Activated CD4-positive, alpha-beta T cell treated with anti-CD3 and anti-CD28 coated beads, Interleukin-2, amount 50 U/mL, for 4 hours (primary cell): Measurements from ENCODE around the gene CDS2.
"Not testable (repeated sequence)": the region's sequence is repeated elsewhere in the genome, so short reads cannot be mapped to it uniquely, and the experiment has no call there.

Experiments used
- DNase-seq, 2 experiments: peaks; one replicate each; pipeline ENCODE4 v3.0.0-alpha.2; 2020

The CDS2 gene

GRCh38 chr20:5126512-5127203 lies at the start of gene CDS2:
Gene CDS2 (plus strand): TSS chr20:5127008. CDS start chr20:5127093, 85 bp downstream.
- peak; percentile 100 for DNase-seq

- DNase-seq: no peak
Measured at GRCh38 chr20:5077761-5078387, 48.9 kb upstream of the CDS2 start.

GRCh38 chr20:5078399-5078958 lies 48.3 kb upstream of the CDS2 start:
- DNase-seq: peak; percentile 67 to 71

GRCh38 chr20:5080384-5080877 lies 46.4 kb upstream of the CDS2 start:
- no peak for DNase-seq

GRCh38 chr20:5085380-5085779 lies 41.4 kb upstream of the CDS2 start:
- no peak for DNase-seq

- no peak for DNase-seq
Measured at GRCh38 chr20:5088688-5089087, 38.1 kb upstream of the CDS2 start.

GRCh38 chr20:5090191-5090590 lies 36.6 kb upstream of the CDS2 start:
- DNase-seq: no peak

GRCh38 chr20:5091902-5092301 lies 34.9 kb upstream of the CDS2 start:
- DNase-seq: no peak

- DNase-seq: no peak
Measured at GRCh38 chr20:5092765-5093339, 34.0 kb upstream of the CDS2 start.

- DNase-seq: no peak
Measured at GRCh38 chr20:5095454-5095853, 31.4 kb upstream of the CDS2 start.

GRCh38 chr20:5095931-5096330 lies 30.9 kb upstream of the CDS2 start:
- no peak for DNase-seq

- DNase-seq: no peak
Measured at GRCh38 chr20:5096463-5096862, 30.3 kb upstream of the CDS2 start.

GRCh38 chr20:5099009-5099408 lies 27.8 kb upstream of the CDS2 start:
- DNase-seq: not testable (repeated sequence)

GRCh38 chr20:5099909-5100308 lies 26.9 kb upstream of the CDS2 start:
- DNase-seq: not testable (repeated sequence)

- DNase-seq: peak; percentile 73 to 78
Measured at GRCh38 chr20:5100684-5101347, 26.0 kb upstream of the CDS2 start.

GRCh38 chr20:5104479-5104878 lies 22.3 kb upstream of the CDS2 start:
- DNase-seq: no peak

- DNase-seq: no peak
Measured at GRCh38 chr20:5109276-5109675, 17.5 kb upstream of the CDS2 start.

GRCh38 chr20:5113615-5113986 lies 13.2 kb upstream of the CDS2 start:
- DNase-seq: no peak

GRCh38 chr20:5114403-5114802 lies 12.4 kb upstream of the CDS2 start:
- no peak for DNase-seq

- DNase-seq: no peak
Measured at GRCh38 chr20:5116875-5117274, 9.9 kb upstream of the CDS2 start.

GRCh38 chr20:5118220-5119142 lies 8.3 kb upstream of the CDS2 start:
- no peak for DNase-seq

GRCh38 chr20:5119143-5119434 lies 7.7 kb upstream of the CDS2 start:
- DNase-seq: no peak
